NCI-H1105 treated with DMSO at 0.1 percent for 48 hours (cell line): ENCODE results near the gene UGT1A10.
"Not testable (repeated sequence)": the region's sequence is repeated elsewhere in the genome, so short reads cannot be mapped to it uniquely, and the experiment has no call there.

Experiments used
- DNase-seq: peaks from one replicate; lab custom pipeline; 2025; lab: John Stamatoyannopoulos, UW

Gene UGT1A10

DNA sequence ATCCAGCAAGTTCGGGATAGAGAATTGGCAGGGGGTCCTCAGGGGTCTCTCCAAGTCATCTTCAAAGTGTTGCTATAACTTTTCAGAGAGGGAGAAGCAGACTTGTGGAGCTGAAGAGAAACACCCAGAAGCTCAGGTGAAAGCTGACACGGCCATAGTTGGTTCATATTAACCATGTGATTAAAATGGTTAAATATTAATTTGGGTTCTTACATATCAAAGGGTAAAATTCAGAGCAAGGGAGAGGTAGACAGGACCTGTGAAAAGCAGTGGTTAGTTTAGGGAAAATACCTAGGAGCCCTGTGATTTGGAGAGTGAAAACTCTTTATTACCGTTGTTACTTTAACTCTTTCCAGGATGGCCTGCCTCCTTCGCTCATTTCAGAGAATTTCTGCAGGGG lies 56.4 kb downstream of the UGT1A10 start, which contains the start of gene UGT1A6:
UGT1A6 (plus strand) TSS at position 243 of the 400 bp plus-strand sequence; CDS start at position 358, 115 bp downstream.
- DNase-seq, result no peak

DNA sequence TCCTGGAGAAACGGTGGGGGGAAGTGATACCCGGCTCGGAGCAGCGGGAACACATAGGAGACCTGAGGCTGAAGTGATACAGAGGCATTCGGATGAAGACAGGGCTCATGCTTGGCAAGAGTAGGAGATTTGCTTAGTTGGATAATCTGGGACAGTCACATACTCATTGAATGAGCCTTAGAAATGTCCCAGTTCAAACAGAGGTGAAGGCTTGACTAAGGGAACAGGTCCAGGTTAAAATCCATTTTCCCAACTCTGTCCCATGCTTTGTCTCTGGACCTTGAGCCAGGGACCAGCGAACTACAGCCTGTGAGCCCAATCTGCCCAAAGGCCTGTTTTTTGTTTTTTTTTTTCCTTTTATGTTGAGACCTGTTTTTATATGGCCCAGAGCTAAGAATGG lies 57.7 kb downstream of the UGT1A10 start:
- no peak for DNase-seq

DNA sequence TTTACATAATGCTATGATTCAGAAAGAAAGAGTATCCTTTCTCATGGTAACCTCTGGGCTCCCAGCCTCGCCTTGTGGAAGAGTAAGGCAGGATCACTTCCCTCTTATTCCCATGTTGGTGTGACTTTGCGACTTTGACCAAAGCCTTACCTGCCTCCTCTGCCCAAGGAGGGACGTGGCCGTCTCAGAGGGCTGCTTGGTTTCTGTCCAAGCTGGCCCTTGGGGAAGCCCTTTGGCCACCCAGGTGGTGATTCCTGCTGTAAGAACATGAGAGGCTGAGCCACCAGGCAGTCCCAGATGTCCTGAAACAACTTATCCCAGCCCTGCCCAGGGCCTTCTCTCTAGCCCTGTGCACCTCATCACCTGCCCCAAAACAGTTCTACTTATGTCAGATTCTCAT lies 62.5 kb downstream of the UGT1A10 start:
- DNase-seq, result no peak

DNA sequence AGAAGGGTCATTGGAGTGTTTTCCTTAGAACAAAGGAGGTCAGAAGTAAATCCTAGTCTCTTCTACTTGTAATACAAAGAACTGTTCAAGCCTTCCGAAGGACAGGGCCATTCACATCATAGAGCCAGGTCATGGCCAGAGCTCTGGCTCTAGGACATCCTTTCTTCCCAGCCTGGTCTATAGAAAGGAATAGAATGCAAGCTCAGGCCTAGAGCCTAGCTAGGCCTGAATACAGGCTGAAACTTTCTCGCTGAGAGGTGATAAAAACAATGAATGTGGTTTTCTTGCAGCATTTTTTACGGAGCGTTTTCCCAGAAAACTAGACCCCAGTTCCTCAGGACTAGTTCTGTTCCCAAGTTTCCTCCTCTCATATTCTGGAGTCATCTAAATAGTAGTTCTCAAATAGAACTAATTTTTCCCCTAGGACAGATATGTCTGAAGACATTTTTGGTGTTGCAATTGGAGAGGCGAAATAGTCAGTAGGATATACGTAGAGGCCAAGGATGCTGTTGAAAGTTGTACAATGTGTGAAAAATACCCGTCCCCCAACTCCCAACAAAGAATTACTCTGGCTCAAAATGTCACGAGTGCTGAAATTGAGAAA lies 63.3 kb downstream of the UGT1A10 start:
- DNase-seq, result no peak

DNA sequence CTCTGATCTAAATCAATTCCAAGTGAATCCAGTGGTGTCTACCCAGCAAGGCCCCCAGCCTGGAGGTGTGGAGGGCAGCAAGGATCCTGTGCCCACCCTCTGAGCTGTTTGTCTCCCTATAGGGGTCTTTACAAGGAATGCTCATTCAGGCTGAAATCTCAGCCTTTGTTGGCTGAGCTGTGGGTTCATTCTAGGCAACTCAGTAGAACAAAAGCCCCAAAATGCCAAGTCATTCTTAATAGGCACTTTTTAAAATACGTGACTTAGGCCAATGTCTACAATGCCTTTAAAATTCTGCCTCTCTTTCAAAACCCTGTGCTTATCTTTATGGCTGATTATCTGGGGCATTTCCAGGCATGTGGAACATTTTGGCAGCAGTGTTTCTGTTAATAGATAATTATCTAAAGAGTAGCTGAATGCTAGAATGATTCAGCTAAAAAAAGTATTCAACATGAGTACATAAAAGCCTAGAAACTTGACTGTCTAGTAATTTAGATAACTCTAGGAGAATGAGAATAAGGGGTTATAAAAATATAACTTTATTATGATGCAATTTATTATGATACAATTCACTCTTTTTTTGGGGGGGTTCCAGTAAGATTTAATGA lies 63.9 kb downstream of the UGT1A10 start:
- DNase-seq, result peak; percentile 66

DNA sequence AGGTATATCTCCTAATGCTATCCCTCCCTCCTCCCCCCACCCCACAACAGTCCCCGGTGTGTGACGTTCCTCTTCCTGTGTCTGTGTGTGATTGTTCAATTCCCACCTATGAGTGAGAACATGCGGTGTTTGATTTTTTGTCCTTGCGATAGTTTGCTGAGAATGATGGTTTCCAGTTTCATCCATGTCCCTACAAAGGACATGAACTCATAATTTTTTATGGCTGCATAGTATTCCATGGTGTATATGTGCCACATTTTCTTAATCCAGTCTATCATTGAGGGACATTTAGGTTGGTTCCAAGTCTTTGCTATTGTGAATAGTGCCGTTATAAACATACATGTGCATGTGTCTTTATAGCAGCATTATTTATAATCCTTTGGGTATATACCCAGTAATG lies 64.6 kb downstream of the UGT1A10 start:
- not testable (repeated sequence) for DNase-seq

DNA sequence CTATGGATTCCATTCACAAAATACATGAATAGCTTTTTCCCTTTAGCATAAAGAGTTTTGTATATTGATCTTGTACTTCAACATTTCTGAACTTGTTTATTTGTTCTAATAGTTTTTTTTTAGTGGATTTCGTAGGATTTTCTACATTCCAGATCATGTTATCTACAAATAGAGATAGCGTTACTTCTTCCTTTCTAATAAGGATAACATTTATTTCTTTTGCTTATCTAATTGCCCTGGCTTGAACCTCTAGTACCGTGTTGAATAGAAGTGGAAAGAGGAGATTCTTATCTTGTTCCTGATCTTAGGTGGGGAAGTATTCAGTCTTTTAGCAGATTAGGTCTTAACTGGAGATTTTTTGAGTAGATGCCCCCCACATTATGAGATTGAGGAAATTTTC lies 66.0 kb downstream of the UGT1A10 start:
- DNase-seq, result no peak

DNA sequence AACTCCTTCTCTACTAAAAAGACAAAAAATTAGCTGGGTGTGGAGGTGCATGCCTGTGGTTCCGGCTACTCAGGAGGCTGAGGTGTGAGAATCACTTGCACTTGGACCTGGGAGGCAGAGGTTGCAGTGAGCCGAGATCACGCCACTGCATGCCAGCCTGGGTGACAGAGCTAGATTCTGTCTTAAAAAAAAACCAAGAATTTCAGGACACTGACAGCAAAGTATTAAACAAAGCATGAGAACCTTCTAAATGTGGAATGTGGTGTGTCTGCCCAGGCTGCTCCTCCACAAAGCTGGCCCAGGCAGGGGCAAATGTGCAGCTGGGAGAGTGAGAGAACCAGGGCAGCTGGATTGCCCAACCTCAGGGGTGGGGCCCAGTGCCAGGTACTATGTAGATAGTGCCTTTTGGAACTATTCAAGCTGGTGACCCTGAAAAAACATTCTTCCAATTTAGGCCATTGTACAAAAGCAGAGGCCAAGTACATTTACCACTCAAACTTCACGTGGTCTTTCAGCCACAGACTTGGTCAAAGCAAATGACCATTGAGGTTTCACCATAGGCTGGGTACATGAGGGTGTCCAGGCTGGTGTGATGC lies 69.8 kb downstream of the UGT1A10 start:
- no peak for DNase-seq

DNA sequence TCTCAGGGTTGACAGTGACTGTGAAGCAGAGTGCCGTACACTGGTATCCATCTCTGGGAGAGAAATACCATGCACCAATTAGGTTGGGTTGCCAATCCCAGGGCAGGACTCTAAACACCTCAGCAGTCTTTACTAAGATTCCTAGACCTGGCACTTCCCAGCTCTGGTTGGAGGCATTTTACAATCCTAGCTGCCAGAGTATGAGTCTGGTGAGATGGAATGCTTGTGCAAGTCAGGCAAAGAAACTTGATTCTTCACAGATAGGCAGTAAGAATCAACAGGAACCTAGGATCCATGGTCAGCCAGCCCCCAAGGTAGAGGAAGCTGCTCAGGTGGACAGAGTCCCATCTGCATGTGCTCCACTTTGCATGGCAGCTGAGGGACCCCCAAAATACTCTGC lies 70.5 kb downstream of the UGT1A10 start:
- no peak for DNase-seq

DNA sequence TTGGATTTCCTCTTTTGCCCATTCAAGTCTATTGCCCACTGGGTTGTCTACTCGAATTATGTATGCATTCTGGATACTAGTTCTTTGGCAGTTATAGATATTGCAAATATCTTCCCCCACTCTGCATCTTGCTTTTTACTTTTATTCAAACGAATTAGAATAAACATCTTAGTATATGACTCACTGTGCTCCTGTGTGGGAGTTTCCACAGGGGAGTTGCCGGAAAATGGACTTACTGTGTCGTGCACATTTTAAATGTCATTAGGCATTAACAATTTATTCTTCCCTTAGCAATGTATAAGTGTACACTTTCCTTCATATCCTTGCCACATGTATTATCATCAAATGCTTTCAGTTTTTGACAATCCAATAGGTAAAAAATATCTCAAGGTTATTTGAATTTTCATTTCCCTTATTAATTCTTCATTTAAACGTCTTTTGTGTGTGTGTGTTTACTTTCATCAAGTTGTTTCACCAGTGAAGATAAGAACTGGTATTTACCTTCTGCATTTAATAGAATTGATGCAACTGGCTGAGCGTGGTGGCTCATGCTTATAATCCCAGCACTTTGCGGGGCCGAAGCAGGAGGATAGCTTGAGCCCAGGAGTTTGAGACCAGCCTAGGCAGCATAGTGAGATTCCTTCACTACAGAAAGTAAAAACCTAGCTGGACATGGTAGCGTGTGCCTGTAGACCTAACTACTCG lies 71.8 kb downstream of the UGT1A10 start:
- no peak for DNase-seq

DNA sequence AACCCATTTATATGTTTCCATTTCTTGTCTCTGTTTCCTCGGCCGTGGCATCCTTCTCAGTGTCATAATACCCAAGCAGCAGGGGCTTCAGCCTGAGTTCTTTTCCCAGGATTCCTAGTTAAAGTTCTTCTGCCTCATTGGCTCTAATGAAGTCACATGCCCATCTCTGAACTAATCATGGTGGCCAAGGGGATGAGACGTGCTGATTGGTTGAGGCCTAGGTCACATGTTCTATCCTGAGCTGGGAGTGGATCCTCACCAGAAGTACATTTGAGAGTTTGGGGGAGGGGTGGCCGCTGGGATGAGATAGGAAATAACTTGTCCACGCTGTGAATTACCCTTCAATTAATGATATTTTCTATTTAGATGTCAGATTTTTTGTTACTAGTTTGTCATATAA lies 72.7 kb downstream of the UGT1A10 start:
- DNase-seq, result no peak

DNA sequence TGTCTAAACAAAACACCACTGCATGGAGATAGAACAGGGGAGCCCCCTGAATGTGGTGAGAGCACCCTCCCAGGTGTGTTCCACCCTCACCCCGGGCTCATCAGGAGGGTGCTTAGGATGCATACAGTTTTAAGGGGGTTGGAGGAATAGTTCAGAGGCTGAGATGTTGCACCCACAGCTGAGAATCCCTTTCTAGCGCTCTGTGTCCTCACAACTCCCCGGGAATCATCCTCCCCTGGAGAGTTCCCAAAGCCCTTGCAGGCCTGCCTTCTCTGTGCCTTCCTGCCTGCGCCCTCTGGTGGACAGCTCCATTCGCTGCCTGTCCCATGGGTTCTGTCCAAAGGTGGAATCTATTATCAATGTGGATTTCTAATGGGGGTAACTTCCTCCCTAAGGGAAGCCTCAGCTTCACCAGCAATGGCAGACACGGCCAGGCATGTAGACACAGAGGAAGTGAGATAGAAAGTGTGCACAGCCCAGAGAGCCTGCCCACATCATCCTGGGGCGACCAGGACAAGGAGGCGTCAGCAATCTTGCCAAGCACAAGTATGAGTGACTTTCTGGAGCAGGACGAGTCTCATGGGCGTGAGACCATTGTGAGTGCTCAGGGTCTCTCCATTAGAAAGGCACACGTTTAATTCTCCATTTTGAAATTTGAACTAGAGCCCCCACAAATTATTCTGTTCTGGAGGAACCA lies 75.2 kb downstream of the UGT1A10 start:
- DNase-seq, result peak; percentile 54

DNA sequence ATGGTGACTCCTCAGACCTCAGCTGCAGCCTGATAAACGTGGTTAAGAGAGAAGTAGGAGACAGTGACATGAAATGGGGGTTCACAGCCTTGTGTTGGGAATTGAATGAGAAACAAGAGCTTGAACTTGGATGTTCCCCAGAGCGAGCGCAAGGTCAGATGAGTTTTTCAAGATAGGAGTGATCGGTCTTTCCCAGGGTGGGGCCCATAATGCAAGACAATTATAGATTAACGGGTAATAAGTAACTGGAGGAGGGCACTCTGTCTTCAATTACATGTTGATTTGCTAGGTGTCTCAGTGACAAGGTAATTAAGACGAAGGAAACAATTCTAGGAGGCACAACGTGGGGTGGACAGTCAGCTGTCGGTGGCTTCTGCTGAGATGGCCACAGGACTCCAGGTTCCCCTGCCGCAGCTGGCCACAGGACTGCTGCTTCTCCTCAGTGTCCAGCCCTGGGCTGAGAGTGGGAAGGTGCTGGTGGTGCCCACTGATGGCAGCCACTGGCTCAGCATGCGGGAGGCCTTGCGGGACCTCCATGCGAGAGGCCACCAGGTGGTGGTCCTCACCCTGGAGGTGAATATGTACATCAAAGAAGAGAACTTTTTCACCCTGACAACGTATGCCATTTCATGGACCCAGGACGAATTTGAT lies 76.5 kb downstream of the UGT1A10 start, which contains the start of gene UGT1A5:
UGT1A5 (plus strand) TSS at position 297 of the 651 bp plus-strand sequence; CDS start at position 382, 85 bp downstream.
- DNase-seq, result no peak

DNA sequence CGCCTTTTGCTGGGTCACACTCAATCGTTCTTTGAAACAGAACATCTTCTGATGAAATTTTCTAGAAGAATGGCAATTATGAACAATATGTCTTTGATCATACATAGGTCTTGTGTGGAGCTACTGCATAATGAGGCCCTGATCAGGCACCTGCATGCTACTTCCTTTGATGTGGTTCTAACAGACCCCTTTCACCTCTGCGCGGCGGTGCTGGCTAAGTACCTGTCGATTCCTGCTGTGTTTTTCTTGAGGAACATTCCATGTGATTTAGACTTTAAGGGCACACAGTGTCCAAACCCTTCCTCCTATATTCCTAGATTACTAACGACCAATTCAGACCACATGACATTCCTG lies 77.0 kb downstream of the UGT1A10 start:
- no peak for DNase-seq

DNA sequence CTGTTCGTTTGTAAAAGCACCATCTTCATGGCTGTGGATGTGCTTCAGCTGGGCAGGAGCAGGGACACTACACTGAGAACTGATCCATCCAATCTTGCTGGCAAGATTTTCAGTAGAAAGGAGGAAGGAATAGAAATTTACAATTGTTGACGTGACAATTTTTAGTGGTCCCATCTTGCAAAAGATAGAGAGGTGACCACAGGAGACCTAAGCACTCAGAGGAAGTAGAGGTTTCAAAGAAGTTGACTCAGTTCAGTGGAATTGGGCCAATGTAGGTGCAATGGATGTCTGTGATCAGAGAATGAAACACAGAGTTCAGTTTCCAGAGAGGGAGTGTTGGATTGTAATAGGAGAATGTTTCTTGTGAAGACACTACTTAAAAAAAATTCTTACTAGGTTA lies 77.9 kb downstream of the UGT1A10 start:
- no peak for DNase-seq

DNA sequence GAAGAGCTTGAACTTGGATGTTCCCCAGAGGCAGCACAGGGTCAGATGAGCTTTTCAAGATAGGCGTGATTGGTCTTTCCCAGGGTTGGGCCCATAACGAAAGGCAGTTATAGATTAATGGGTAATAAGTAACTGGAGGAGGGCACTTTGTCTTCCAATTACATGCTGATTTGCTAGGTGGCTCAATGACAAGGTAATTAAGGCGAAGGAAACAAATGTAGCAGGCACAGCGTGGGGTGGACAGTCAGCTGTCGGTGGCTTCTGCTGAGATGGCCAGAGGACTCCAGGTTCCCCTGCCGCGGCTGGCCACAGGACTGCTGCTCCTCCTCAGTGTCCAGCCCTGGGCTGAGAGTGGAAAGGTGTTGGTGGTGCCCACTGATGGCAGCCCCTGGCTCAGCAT lies 82.3 kb downstream of the UGT1A10 start, which contains the start of gene UGT1A4:
UGT1A4 (plus strand) TSS at position 185 of the 400 bp plus-strand sequence; CDS start at position 270, 85 bp downstream.
- DNase-seq, result no peak

DNA sequence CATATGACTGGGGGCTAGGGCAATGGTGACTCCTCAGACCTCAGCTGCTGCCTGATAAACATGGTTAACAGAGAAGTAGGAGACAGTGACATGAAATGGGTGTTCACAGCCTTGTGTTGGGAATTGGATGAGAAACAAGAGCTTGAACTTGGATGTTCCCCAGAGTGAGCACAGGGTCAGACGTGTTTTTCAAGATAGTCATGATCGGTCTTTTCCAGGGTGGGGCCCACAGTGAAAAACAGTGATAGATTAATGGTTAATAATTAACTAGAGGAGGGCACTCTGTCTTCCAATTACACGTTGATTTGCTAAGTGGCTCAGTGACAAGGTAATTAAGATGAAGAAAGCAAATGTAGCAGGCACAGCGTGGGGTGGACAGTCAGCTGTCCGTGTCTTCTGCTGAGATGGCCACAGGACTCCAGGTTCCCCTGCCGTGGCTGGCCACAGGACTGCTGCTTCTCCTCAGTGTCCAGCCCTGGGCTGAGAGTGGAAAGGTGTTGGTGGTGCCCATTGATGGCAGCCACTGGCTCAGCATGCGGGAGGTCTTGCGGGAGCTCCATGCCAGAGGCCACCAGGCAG lies 92.6 kb downstream of the UGT1A10 start, which contains the start of gene UGT1A3:
UGT1A3 (plus strand) TSS at position 320 of the 579 bp plus-strand sequence; CDS start at position 405, 85 bp downstream.
- no peak for DNase-seq

DNA sequence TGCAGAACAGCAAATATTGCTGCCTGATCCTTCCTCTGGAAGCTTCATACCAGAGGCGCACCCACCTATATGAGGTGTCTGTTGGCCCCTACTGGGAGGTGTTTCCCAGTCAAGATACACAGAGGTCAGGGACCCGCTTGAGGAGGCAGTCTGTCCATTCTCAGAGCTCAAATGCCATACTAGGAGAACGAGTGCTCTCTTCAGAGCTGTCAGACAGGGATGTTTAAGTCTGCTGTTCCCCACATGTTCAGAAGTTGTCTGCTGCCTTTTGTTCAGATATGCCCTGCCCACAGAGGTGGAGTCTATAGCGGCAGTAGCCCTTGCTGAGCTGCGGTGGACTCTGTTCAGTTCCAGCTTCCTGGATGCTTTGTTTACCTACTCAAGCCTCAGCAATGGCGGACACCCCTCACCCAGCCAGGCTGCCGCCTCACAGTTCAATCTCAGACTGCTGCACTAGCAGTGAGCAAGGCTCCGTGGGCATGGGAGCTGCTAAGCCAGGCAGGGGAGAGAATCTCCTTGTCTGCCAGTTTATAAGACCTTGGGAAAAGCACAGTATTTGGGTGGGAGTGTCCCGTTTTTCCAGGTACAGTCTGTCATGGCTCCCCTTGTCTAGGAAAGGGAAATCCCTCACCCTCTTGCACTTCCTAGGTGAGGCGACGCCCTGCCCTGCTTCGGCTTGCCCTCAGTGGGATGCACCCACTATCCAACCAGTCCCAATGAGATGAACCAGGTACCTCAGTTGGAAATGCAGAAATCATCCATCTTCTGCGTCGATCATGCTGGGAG lies 100.8 kb downstream of the UGT1A10 start:
- not testable (repeated sequence) for DNase-seq

DNA sequence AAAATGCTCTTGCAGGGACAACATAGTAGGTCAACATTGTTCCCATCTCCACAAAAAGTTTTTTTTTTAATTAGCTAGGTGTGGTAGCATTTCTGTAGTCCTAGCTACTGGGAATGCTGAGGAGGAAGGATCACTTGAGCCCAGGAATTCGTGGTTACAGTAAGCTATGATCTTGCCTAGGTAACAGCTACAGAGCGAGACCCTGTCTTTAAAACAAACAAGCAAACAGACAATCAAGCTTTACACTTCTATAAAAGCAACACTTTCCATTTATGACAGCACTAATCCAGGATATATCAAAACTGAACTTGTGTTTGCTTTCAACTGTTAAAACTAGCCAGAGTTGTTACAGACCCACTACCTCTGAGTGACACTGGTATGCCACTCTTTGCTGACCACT lies 104.6 kb downstream of the UGT1A10 start:
- no peak for DNase-seq
